GM12892 (cell line): ENCODE data around the gene DCUN1D5.
"Not testable (repeated sequence)": the region's sequence is repeated elsewhere in the genome, so short reads cannot be mapped to it uniquely, and the experiment has no call there.

ENCODE experiments used
- POLR2A ChIP-seq: IDR thresholded peaks from 2 replicates; pipeline ENCODE4 v1.6.1; 2011; ENCODE audit warnings: low read depth, low read length, control low read depth
- POLR2AphosphoS5 ChIP-seq: IDR thresholded peaks from 2 replicates; pipeline ENCODE4 v1.6.1; 2011; ENCODE audit warnings: low read depth, low read length, control low read depth

- not testable (repeated sequence) for TF ChIP-seq POLR2AphosphoS5, POLR2A
Measured at GRCh38 chr11:103028304-103029020, 63.5 kb downstream of the DCUN1D5 start.
